Cerebellar cortex (tissue), 1 donor: ENCODE data around the gene SNX32.

Experiments used
- DNase-seq: peaks from one replicate; pipeline ENCODE4 v3.0.0-alpha.2; 2015; ENCODE audit warnings: low spot score

The SNX32 gene

DNA sequence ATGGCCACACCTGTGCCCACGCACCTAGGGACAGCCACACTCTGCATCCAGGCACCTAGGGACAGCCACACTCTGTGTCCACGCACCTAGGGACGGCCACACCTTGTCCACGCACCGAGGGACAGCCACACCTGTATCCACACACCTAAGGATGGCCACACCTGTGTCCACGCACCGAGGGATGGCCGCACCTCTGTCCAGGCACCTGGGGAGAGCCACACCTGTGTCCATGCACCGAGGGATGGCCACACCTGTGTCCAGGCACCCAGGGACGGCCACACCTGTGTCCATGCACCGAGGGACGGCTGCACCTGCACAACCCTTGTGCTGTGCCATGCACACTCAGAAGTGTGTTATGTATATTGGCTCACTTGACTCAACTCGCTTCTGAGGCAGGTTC, 36.1 kb upstream of the SNX32 start:
- no peak for DNase-seq

DNA sequence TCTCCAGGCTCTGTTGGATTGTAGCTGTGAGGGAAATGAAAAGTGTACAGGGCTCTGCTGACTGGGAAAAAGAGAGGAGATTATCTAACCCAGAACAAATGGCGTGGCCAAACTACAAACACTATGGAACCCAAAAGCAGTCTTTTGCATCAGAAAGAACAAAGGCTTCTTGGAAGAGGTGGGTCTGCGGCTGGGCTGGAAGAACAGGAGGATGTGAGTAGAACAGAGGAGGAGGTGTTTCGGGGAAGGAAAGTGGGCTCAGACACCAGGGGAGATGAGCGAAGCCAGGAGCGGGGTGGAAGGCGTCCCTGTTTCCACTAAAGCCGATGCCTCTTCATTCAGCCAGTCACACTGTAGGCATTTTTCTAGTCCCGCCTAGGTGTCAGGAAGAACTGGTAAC, 34.9 kb upstream of the SNX32 start:
- no peak for DNase-seq

DNA sequence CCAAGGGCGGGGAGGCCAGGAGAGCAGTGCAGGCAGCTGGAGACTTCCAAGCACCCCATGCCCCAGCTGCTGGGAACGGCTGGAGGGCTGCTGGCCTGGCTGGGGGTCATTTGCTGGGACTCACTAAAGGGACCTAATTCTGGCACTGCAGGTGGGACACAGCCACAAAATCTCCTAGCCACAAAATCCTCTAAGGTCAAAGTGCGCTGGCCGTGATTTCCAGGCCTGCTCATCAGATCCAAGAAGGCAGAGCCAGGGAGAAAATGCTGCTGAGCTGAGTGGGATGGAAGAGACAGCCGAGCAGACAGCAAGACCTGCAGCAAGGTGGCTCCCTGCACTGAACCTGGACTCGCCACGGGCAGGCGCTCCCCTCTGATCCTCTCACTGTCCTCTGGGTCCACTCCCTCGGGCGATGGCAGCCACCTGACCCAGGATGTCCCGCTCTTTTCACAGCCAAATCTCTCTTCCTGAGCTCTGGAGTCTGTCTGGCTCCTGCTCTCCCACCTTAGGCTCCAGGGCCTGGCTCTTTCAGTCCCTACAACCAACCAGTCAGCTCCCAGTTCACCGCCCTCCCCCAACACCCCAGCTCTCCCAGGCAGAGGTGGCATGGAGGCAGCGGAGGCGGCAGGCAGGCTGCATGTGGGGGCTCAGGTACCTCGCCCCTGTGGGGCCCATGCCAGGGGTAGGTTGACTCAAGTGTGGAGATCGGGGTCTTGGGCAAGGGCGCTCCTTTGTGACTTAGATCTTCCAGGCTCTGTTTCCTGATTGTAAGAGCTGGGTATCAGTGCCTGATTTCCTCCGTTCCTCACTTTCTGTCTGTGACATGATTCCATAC, 32.4 kb upstream of the SNX32 start:
- DNase-seq = no peak

DNA sequence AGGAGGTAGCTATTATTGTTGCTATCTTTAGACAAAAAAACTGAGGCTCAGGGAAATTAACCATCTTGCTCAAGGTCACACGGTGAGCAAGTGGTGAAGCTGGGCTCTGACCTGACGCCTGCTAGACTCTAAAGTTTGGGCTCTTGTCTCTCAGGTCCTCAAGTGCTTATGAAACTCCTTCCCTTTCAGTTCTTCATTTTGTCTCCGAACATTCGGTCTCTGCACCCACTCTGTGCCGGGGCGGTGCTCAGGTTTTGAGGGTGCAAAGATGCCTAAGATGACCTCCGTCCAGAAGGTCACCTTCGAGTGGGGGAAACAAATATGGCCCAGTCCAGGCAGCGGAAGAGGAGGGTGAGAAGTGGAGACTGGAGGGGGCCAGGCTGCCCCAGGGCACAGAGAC, 30.9 kb upstream of the SNX32 start:
- DNase-seq = no peak

DNA sequence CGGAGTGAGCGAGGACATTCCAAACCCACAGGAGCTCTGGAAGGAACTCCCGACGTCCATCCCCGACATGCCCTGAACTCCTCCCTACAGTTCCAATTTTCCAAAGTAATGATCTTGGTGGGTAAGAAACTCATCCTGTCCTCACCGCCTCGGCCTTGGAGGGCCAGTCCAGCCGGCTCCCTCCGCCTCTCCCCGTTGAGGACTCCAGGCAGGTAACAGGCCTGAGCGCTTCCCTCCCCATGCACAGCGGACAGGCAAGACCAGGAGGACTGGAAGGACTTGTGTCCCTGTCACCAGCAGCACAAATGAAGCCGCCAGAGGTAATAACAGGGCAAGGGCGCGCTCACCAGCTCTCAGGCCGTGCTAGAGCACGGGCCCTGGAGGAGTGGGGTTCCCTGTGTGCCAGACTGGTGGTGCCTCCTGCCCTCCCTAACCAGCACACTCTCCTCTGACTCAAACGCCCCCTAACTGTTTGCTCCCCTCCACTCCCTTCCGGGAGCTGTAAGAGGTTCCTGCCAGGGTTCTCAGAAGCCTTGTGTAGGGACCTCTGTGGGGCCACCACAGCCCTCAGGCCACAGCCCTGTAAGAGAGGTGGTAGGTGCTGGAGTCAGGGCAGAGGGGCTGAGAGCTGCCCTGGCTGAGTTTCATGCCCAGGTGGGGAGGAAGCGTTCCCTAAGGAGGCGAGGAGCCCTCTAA, 29.8 kb upstream of the SNX32 start:
- no peak for DNase-seq

GRCh38 chr11:65806979-65807378, 26.8 kb upstream of the SNX32 start:
- no peak for DNase-seq

GRCh38 chr11:65808744-65809341, 24.9 kb upstream of the SNX32 start:
- no peak for DNase-seq

DNA sequence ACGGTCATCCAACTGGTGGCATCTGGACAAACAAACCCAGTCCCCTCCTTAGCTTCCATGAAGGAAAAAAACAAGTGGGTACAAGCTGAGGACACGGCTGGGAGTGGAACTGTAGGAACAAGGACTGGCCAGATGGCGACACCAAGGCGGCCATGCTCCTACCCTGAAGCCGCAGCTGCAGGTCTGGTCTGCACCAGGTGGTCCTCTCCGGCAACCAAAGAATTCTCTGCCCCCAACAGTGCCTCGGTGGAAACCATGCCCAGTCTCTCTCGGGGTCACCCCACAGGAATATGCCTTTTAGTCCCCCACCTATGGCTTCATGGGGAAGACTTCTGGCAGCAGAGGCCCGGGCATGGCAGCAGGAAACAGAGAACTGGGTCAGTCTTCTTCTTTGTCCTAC, 24.3 kb upstream of the SNX32 start:
- DNase-seq = no peak

DNA sequence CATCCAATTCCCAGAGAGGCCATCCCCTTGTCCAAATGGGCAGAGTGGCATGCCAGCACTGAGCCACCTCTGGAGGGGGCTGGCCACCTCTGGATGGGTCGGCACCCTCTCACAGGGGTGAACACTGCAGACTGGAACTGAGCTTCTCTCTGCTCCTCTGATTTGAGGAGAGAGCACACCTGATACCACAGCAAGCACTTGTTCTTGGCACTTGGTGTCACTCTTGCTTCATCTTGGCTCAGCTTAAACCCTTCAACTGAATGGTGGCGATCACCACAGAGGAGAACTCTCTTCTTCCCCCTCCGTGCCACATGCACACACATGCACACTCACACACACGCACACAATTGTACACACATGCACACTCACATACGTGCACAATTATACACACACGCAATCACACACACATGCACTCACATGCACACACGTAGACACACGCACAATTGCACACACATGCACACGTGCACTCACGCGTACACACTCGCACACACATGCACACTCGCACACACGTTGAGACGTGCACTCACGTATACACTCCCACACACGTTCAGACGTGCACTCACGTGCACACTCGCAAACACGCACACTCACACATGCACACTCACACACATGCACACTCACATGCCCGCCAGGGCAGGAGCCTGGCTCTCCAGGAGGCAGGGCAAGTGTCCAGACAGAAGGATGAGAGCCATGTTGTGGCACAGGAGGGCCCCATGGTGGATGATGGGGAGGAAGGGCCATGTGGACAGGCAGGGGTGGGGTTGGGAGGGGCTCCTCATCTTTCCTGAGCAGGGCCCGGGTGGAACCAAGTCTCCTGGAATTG, 23.5 kb upstream of the SNX32 start:
- peak; percentile 56 for DNase-seq

GRCh38 chr11:65811764-65812475, 21.8 kb upstream of the SNX32 start:
- DNase-seq = no peak

- no peak for DNase-seq
Observed at GRCh38 chr11:65814131-65814985, 19.4 kb upstream of the SNX32 start.

DNA sequence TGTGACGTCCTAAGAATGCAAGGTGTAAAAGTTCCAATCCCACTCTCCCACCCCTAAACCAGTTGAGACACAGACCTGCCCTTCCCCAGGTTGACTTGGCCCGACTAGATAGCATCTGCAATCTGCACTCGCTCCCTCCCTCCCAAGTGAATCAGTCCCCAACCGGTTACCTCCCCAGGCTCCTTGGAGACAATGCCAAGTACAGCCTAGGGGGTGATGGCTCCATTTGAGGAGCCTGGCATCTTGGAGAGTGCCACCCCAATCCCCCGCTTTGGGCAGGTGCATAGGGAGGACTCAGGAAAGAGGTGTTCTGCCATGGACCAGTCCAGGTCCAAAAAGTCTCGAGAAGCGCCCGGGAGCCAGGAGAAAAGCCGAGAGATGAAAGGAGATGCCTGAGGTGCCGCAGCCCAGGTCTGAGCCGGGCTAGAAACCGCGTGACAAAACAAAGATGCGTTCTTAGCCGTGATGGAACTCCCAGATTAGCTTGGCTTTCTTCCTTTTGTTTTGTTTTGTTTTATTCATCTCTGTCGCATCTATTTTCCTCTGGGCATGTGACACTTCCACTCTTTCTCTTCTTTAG, 18.7 kb upstream of the SNX32 start:
- no peak for DNase-seq

- no peak for DNase-seq
Observed at GRCh38 chr11:65816696-65817095, 17.1 kb upstream of the SNX32 start.

DNA sequence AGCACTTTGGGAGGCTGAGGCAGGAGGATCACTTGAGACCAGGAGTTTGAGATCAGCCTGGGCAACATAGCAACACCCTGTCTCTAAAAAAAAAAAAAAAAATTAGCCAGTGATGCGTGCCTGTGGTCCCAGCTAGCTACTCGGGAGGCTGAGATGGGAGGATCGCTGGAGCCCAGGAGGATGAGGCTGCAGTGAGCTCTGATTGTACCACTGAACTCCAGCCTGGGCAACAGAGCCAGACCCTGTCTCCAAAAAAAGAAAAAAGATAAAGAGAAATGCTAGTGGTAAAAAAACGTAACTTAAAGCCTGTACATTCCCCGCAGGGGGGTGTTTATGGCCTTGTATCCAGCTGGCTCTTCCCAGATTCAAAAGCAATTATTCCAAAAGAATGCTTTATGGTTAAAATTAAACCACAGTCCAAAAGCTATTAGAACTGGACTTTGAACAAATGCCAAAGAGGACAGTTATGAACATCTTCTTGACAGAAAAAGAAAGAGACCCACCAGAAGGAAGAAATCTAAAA, 16.4 kb upstream of the SNX32 start:
- DNase-seq = peak; percentile 22

GRCh38 chr11:65817835-65818680, 15.7 kb upstream of the SNX32 start:
- peak; percentile 86 for DNase-seq

- DNase-seq = no peak
Observed at GRCh38 chr11:65821107-65821506, 12.7 kb upstream of the SNX32 start.

DNA sequence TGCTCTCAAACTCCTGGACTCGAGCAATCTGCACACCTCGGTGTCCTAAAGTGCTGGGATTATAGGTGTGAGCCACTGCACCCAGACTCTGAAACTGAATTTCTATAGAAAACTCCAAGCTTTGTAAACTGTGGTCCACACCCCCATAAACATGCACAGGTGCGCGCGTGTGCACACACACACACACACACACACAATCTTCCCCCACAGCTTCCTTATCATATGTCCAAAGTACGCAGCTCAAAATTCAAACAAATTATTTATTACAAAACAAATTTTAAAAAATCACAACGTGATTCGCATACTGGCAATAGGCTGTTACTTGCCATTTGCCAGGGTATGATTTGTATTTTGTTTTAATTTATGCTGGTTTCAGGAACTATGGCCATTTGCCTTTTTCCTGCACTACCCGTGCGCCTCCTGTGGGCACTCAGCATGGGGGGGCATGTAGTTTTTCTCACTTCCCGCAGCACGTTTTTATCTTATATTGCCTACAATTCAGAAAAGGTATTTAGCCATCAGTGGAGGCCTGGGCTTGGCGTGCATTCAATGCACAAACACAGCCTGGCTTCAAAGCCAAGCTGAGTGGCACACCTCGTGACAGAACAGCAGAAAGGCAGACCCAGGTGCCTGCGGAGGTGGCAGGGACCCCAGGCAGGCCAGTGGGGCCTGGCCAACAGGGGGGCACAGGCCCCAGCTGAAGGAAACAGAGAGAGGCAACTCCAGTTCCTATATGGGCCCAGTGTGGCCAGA, 10.8 kb upstream of the SNX32 start:
- DNase-seq = no peak

DNA sequence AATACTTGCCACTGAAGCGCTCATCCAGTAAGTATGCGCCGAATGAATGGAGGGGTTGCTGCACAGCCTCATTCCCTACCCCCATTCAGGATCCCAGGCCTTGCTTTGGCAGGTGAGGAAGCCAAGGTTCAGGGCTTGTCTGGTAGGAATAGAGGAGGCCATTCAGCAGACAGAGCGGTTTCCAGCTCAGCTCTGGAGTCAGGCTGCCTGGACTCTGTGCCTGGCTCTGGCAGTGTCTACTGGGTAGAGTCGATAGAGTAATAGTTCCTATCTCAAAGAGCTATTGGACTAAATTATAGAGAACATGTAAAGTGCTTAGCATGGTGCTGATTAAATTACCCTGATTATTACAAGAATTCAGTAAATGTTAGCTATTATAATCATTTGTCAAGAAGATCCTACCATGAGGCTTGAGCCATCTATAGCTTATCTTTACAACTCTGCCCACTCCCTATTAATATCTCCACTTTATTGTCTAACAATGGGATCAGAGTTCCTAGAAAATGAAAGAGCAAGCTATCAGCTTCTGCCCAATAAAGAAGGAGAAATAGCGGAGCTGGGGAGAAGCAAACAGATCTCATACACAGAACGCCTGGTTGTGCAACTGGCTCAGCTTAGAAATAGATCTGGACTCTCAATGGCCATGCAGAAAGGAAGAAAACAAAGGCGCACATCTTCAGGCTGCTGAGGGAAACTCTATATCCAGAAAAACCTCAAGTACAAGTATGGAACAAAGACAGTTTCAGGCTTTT, 6.6 kb upstream of the SNX32 start:
- no peak for DNase-seq
